ENCODE data around the gene CMTM3. TPM values are rescaled to one million over a fixed set of nuclear protein-coding genes. Genes with fewer than 3 reads are reported as not detected.

The CMTM3 gene
- total and polyA plus RNA-seq, 12 donors: 6.6 to 19.9 (median 7.9) TPM

GRCh38 chr16:66616169-66616568, 11.7 kb downstream of the CMTM3 start:
- TF ChIP-seq CTCF (IDR thresholded peaks at IDR 0.05): no peak
- Histone ChIP-seq H3K27ac (no peak overlapping the region), H3K4me3 (no peak overlapping the region), H3K4me1 (peaks cover 0 to 27% (median 18%) of the 10 kb centered on the region in 9 donors), H3K27me3 (no peaks in the 10 kb centered on the region), H3K9me3 (no peaks in the 10 kb centered on the region), H3K36me3 (peaks cover 0 to 48% (median 11%) of the 10 kb centered on the region in 9 donors)
- 92 to 95% methylated on average over 4 of the region's 4 CpGs for WGBS, 2 donors
- DNase-seq (no peak), ATAC-seq (no peak)
- intact Hi-C loops (cut with DNase I): loop anchor here in 1 of 10 donors (10.0 kb wide), 1 partner anchor 249 kb away; no protein-coding TSS in a partner anchor

GRCh38 chr16:66616592-66616991, 12.1 kb downstream of the CMTM3 start:
- TF ChIP-seq CTCF (IDR thresholded peaks at IDR 0.05): no peak
- ATAC-seq: no peak
- Histone ChIP-seq H3K27ac (no peak overlapping the region), H3K4me1 (peaks cover 0 to 27% (median 18%) of the 10 kb centered on the region in 9 donors), H3K9me3 (no peaks in the 10 kb centered on the region), H3K4me3 (no peak overlapping the region), H3K27me3 (no peaks in the 10 kb centered on the region), H3K36me3 (peaks cover 0 to 48% (median 8%) of the 10 kb centered on the region in 9 donors)
- intact Hi-C loops (cut with DNase I): loop anchor here in 1 of 10 donors (10.0 kb wide), 1 partner anchor 248 kb away; no protein-coding TSS in a partner anchor
- WGBS, 2 donors: 78% methylated on average over 9 of the region's 9 CpGs
- DNase-seq: no peak

GRCh38 chr16:66617010-66617434, 12.5 kb downstream of the CMTM3 start:
- no peaks in the 10 kb centered on the region for H3K9me3 ChIP-seq
- H3K27ac ChIP-seq: no peak overlapping the region
- no peak for ATAC-seq
- TF ChIP-seq CTCF (IDR thresholded peaks at IDR 0.05): no peak
- intact Hi-C loops (cut with DNase I): loop anchor here in 1 of 10 donors (10.0 kb wide), 1 partner anchor 248 kb away; no protein-coding TSS in a partner anchor
- no peak for DNase-seq
- no peak overlapping the region for H3K4me3 ChIP-seq
- H3K36me3 ChIP-seq: peaks cover 0 to 48% (median 5%) of the 10 kb centered on the region in 9 donors
- WGBS, 2 donors: 91 to 94% methylated on average over 2 of the region's 2 CpGs
- H3K4me1 ChIP-seq: peaks cover 0 to 27% (median 18%) of the 10 kb centered on the region in 9 donors
- H3K27me3 ChIP-seq: no peaks in the 10 kb centered on the region

GRCh38 chr16:66617728-66618127, 13.2 kb downstream of the CMTM3 start:
- peaks cover 0 to 27% (median 18%) of the 10 kb centered on the region in 9 donors for H3K4me1 ChIP-seq
- peaks cover 0 to 45% (median 0%) of the 10 kb centered on the region in 9 donors for H3K36me3 ChIP-seq
- DNase-seq (no peak), ATAC-seq (peak in 1 of 8 donors; percentile 14)
- no peak overlapping the region for H3K4me3 ChIP-seq
- H3K9me3 ChIP-seq: no peaks in the 10 kb centered on the region
- intact Hi-C loops (cut with DNase I): loop anchor here in 1 of 10 donors (10.0 kb wide), 1 partner anchor 247 kb away; no protein-coding TSS in a partner anchor
- WGBS, 2 donors: 68 to 70% methylated on average over 7 of the region's 7 CpGs
- no peak overlapping the region for H3K27ac ChIP-seq
- no peaks in the 10 kb centered on the region for H3K27me3 ChIP-seq
- no peak for TF ChIP-seq CTCF (IDR thresholded peaks at IDR 0.05)
